Prostate gland (tissue), 2 donors: ENCODE measurements around the gene ARRDC3. TPM values are rescaled to one million over a fixed set of nuclear protein-coding genes. Genes with fewer than 3 reads are reported as not detected.
"Not testable (repeated sequence)": the region's sequence is repeated elsewhere in the genome, so short reads cannot be mapped to it uniquely, and the experiment has no call there.

ENCODE experiments used
- DNase-seq: peaks from one replicate; pipeline ENCODE4 v3.0.0-alpha.2; 2019; ENCODE audit warnings: low spot score
- H3K27ac ChIP-seq, 2 donors: fragments of 200-600 bp; sonication (generic); 2 replicates each; pipeline ENCODE4 v1.5.1; 2017 to 2019
- H3K27me3 ChIP-seq: fragments of 200-600 bp; sonication (generic); replicated peaks from 2 replicates; pipeline ENCODE4 v1.5.1; 2019; ENCODE audit not compliant: insufficient read depth
- H3K36me3 ChIP-seq, 2 donors: fragments of 200-600 bp; sonication (generic); 1 replicate in 1 of 2; 2 replicates in 1 of 2; pipeline versions ENCODE4 v1.5.1 to v1.8.1; 2017 to 2019
- H3K4me1 ChIP-seq: fragments of 200-600 bp; sonication (generic); replicated peaks from 2 replicates; pipeline ENCODE4 v1.5.1; 2019
- H3K4me3 ChIP-seq, 2 donors: fragments of 200-600 bp; sonication (generic); 2 replicates each; pipeline ENCODE4 v1.5.1; 2017 to 2019
- H3K9me3 ChIP-seq: fragments of 200-600 bp; sonication (generic); 2 replicates; pipeline ENCODE4 v1.5.1; 2017
- CTCF ChIP-seq, 4 experiments: fragments of 200-600 bp in 2 of 4; fragments of 450-650 bp in 2 of 4; sonication (generic) in 2 of 4; IDR thresholded peaks; 1 replicate in 3 of 4; 2 replicates in 1 of 4; pipeline ENCODE4 v1.5.1; 2016 to 2019; ENCODE audit warnings: antibody characterized with exemption in 4 of 4, mild to moderate bottlenecking in 2 of 4, moderate library complexity in 2 of 4
- POLR2A ChIP-seq: fragments of 450-650 bp; IDR thresholded peaks from one replicate; pipeline ENCODE4 v1.6.1; 2016; ENCODE audit warnings: antibody characterized with exemption, mild to moderate bottlenecking
- POLR2AphosphoS5 ChIP-seq: sonication (generic); formaldehyde crosslinking; IDR thresholded peaks from one replicate; pipeline ENCODE4 v1.6.1; 2017; ENCODE audit warnings: antibody characterized with exemption
- WGBS: methylation state at CpG from one replicate; pipeline ENCODE4 v1.1.5; 2018; 5-methylcytosine and 5-hydroxymethylcytosine counted together
- intact Hi-C: fragments of 100-400 bp; cut with DNase I; formaldehyde crosslinking; loops from one replicate; pipeline ENCODE4 v1.14.2; 2022
- total RNA-seq, 2 donors: library from RNA; depleted of rRNA; stranded (reverse); fragments of >200 nt; gene quantifications; one replicate each; pipeline ENCODE4 v1.1.0, GENCODE V29; 2016

ARRDC3 gene
- total RNA-seq, 2 donors from 2014 or later, result 31.4 to 54.9 TPM

- no peak for TF ChIP-seq POLR2AphosphoS5
- TF ChIP-seq POLR2A, result no peak
- TF ChIP-seq CTCF (IDR thresholded peaks at IDR 0.05), result no peak
- WGBS, result 97% methylated on average over 4 of the region's 4 CpGs
- no peak for DNase-seq
- Histone ChIP-seq H3K27me3 (no peaks in the 10 kb centered on the region), H3K4me1 (no peaks in the 10 kb centered on the region), H3K9me3 (no peaks in the 10 kb centered on the region), H3K36me3 (no peaks in the 10 kb centered on the region), H3K27ac (no peak overlapping the region), H3K4me3 (no peak overlapping the region)
- intact Hi-C loops, result no loop called here
These were observed 23.0 kb downstream of the ARRDC3 start for GRCh38 chr5:91359962-91360609.

GRCh38 chr5:91357806-91358205 lies 25.3 kb downstream of the ARRDC3 start:
- intact Hi-C loops, result no loop called here
- no peaks in the 10 kb centered on the region for H3K36me3 ChIP-seq
- 61% methylated on average over 2 of the region's 2 CpGs for WGBS
- DNase-seq, result no peak
- H3K4me3 ChIP-seq, result no peak overlapping the region
- H3K4me1 ChIP-seq, result no peaks in the 10 kb centered on the region
- TF ChIP-seq POLR2AphosphoS5, result no peak
- TF ChIP-seq CTCF (IDR thresholded peaks at IDR 0.05), result no peak
- no peak for TF ChIP-seq POLR2A
- no peak overlapping the region for H3K27ac ChIP-seq
- H3K27me3 ChIP-seq, result no peaks in the 10 kb centered on the region
- no peaks in the 10 kb centered on the region for H3K9me3 ChIP-seq

- WGBS, result 49% methylated on average over 8 of the region's 8 CpGs
- intact Hi-C loops, result no loop called here
- no peak overlapping the region for H3K4me3 ChIP-seq
- no peaks in the 10 kb centered on the region for H3K9me3 ChIP-seq
- TF ChIP-seq POLR2AphosphoS5 (no peak), POLR2A (no peak), CTCF (IDR thresholded peaks at IDR 0.05) (no peak)
- no peak overlapping the region for H3K27ac ChIP-seq
- DNase-seq, result no peak
- no peaks in the 10 kb centered on the region for H3K27me3 ChIP-seq
- no peaks in the 10 kb centered on the region for H3K4me1 ChIP-seq
- H3K36me3 ChIP-seq, result no peaks in the 10 kb centered on the region
These were observed 26.0 kb downstream of the ARRDC3 start for GRCh38 chr5:91357012-91357634.

- WGBS, result 80% methylated on average over 4 of the region's 4 CpGs
- H3K4me3 ChIP-seq, H3K27me3 ChIP-seq, DNase-seq, H3K4me1 ChIP-seq, H3K36me3 ChIP-seq, H3K27ac ChIP-seq, intact Hi-C loops, H3K9me3 ChIP-seq: not testable (repeated sequence)
These were observed 28.2 kb downstream of the ARRDC3 start for GRCh38 chr5:91354867-91355266.

- 71% methylated on average over 9 of the region's 9 CpGs for WGBS
- intact Hi-C loops, result no loop called here
- no peaks in the 10 kb centered on the region for H3K9me3 ChIP-seq
- DNase-seq, result no peak
- no peaks in the 10 kb centered on the region for H3K36me3 ChIP-seq
- no peaks in the 10 kb centered on the region for H3K4me1 ChIP-seq
- TF ChIP-seq POLR2AphosphoS5 (no peak), POLR2A (no peak), CTCF (IDR thresholded peaks at IDR 0.05) (no peak)
- H3K27ac ChIP-seq, result no peak overlapping the region
- H3K27me3 ChIP-seq, result no peaks in the 10 kb centered on the region
- H3K4me3 ChIP-seq, result no peak overlapping the region
These were observed 30.1 kb downstream of the ARRDC3 start for GRCh38 chr5:91352831-91353695.
